K562 (cell line): ENCODE data around the gene EHMT2. TPM values are rescaled to one million over a fixed set of nuclear protein-coding genes. Genes with fewer than 3 reads are reported as not detected.

Experiments used
- ATAC-seq: fragments of 200-7000 bp; cut with Tn5 transposase; 3 replicates; pipeline ENCODE4 v1.9.1; 2020; ENCODE audit warnings: moderate library complexity
- BruUV-seq: library from RNA; stranded (reverse); fragments of 400-500 nt; replicated peaks from 2 replicates; lab custom pipeline; 2021; lab: Mats Ljungman, UMichigan
- CTCF ChIA-PET: fragments of 300-600 bp; formaldehyde crosslinking; extraction: SDS; loops from one replicate; lab custom pipeline; 2021; ENCODE audit warnings: low intra/inter-chr PET ratio; lab: Yijun Ruan, JAX
- POLR2A ChIA-PET: fragments of 300-600, 350-650 bp; sonication (Branson Sonifier 250); formaldehyde crosslinking; extraction: SDS; loops from one replicate; lab custom pipeline; 2021; ENCODE audit warnings: antibody characterized with exemption, inconsistent platforms; lab: Yijun Ruan, JAX
- DNase-seq, 4 experiments: peaks; one replicate each; pipeline versions ENCODE4 v3.0.0 to v3.0.0-alpha.2; 2011 to 2018; ENCODE audit warnings: low spot score in 3 of 4, mixed read lengths in 3 of 4; ENCODE audit errors: extremely low read depth in 1 of 4
- FAIRE-seq: peaks from 2 replicates; lab custom pipeline; 2011; peaks lifted over from hg19 to GRCh38; lab: Jason Lieb, UNC
- H2AFZ ChIP-seq: 2 replicates; pipeline ENCODE4 v1.6.0; 2011; ENCODE audit warnings: low read depth, low read length, control low read depth, inconsistent platforms
- H3K27ac ChIP-seq: fragments of 200-600 bp; 3 replicates; pipeline ENCODE4 v1.8.0; 2011; ENCODE audit warnings: low read depth, mild to moderate bottlenecking, control low read depth, inconsistent platforms, low read length, moderate library complexity, mixed read lengths; ENCODE audit errors: extremely low read depth
- H3K27me3 ChIP-seq, 2 experiments: fragments of 300-600 bp in 1 of 2; 2 replicates in 1 of 2; 3 replicates in 1 of 2; pipeline versions ENCODE4 v1.6.0 to v1.8.0; 2011; ENCODE audit warnings: inconsistent platforms in 2 of 2, low read length in 2 of 2, mild to moderate bottlenecking in 1 of 2, mixed read lengths in 1 of 2, moderate library complexity in 1 of 2; ENCODE audit not compliant: control insufficient read depth in 2 of 2, insufficient read depth in 2 of 2
- H3K36me3 ChIP-seq: fragments of 300-600 bp; 3 replicates; pipeline ENCODE4 v1.8.0; 2011; ENCODE audit warnings: mild to moderate bottlenecking, low read length, inconsistent platforms; ENCODE audit not compliant: control insufficient read depth, insufficient read depth
- H3K4me1 ChIP-seq, 2 experiments: fragments of 200-600 bp in 1 of 2; replicated peaks in 1 of 2; 2 replicates in 1 of 2; 3 replicates in 1 of 2; pipeline versions ENCODE4 v1.5.1 to v1.8.0; 2011; ENCODE audit warnings: inconsistent platforms in 2 of 2, low read length in 2 of 2, mild to moderate bottlenecking in 1 of 2, mixed read lengths in 1 of 2, moderate library complexity in 1 of 2; ENCODE audit not compliant: control insufficient read depth in 2 of 2, insufficient read depth in 2 of 2
- H3K4me2 ChIP-seq: 2 replicates; pipeline ENCODE4 v1.6.1; 2011; ENCODE audit warnings: low read length, control low read depth, inconsistent platforms, mixed read lengths; ENCODE audit not compliant: insufficient read depth
- H3K4me3 ChIP-seq: fragments of 200-600 bp; sonication (generic), shearing (Covaris generic); 2 replicates; pipeline ENCODE4 v1.5.1; 2016; ENCODE audit warnings: control low read depth, inconsistent platforms
- H3K79me2 ChIP-seq: fragments of 200-600 bp; 3 replicates; pipeline ENCODE4 v1.8.0; 2011; ENCODE audit warnings: low read length, inconsistent platforms; ENCODE audit not compliant: control insufficient read depth, insufficient read depth
- H3K9ac ChIP-seq, 2 experiments: 2 replicates each; pipeline versions ENCODE4 v1.6.0 to v1.6.1; 2011; ENCODE audit warnings: low read depth in 2 of 2, low read length in 2 of 2, control low read depth in 1 of 2, inconsistent platforms in 1 of 2, mild to moderate bottlenecking in 1 of 2, mixed read lengths in 1 of 2; ENCODE audit not compliant: insufficient read depth in 1 of 2
- H3K9me1 ChIP-seq: one replicate; pipeline ENCODE4 v1.6.0; 2011; ENCODE audit warnings: inconsistent platforms, mild to moderate bottlenecking, low read length, moderate library complexity; ENCODE audit not compliant: control insufficient read depth, insufficient read depth
- H3K9me3 ChIP-seq: replicated peaks from 2 replicates; pipeline ENCODE4 v1.5.1; 2011; ENCODE audit warnings: low read depth, low read length, inconsistent platforms; ENCODE audit not compliant: control insufficient read depth, insufficient read depth
- H4K20me1 ChIP-seq: replicated peaks from 2 replicates; pipeline ENCODE4 v1.6.1; 2011; ENCODE audit warnings: low read length, inconsistent platforms, mixed read lengths; ENCODE audit not compliant: control insufficient read depth, insufficient read depth
- NEUROD1 ChIP-seq: fragments of 150-350 bp; IDR thresholded peaks from 2 replicates; pipeline ENCODE4 v1.6.1; 2014; ENCODE audit warnings: borderline replicate concordance, low read length, low read depth; ENCODE audit not compliant: partially characterized antibody
- POLR3G ChIP-seq: IDR thresholded peaks from 2 replicates; pipeline ENCODE4 v1.6.1; 2011; ENCODE audit not compliant: insufficient read length, insufficient replicate concordance; ENCODE audit errors: extremely low read depth
- WGBS: fragments of 100-300 bp; shearing (Covaris generic); methylation state at CpG from one replicate; pipeline ENCODE4 v1.1.6; 2016; ENCODE audit warnings: low coverage, mixed read lengths; ENCODE audit not compliant: insufficient coverage; ENCODE audit errors: missing lambda C conversion rate; 5-methylcytosine and 5-hydroxymethylcytosine counted together
- in situ Hi-C: fragments of 300-500 bp; cut with MboI; formaldehyde crosslinking; loops from 4 replicates; pipeline ENCODE4 v1.15.0; 2018; ENCODE audit warnings: inconsistent platforms, mixed read lengths
- intact Hi-C: fragments of 100-400 bp; cut with micrococcal nuclease; formaldehyde crosslinking; loops from 2 replicates; pipeline ENCODE4 v1.14.2; 2022
- polyA plus RNA-seq, 8 experiments: library from polyadenylated mRNA; depleted of rRNA in 4 of 8; stranded (reverse) in 5 of 8; unstranded in 3 of 8; fragments of >200 nt; fragmentation: Nextera tagmentation in 2 of 8; fragmentation: Illumina TruSeq in 1 of 8; extraction: Ambion mirVana in 2 of 8; extraction: Trizol in 1 of 8; gene quantifications; 2 replicates each; pipeline versions ENCODE4 v1.2.1 to v1.2.3, GENCODE V29; 2011 to 2014; ENCODE audit warnings: inconsistent platforms in 1 of 8, missing spikeins in 1 of 8
- total RNA-seq, 7 experiments: library from RNA; depleted of rRNA in 6 of 7; stranded (reverse); fragments of >200 nt in 6 of 7; fragmentation: Illumina TruSeq in 2 of 7; extraction: Trizol in 2 of 7; gene quantifications; 2 replicates each; pipeline versions ENCODE4 v1.2.1 to v1.2.3, GENCODE V29; 2011 to 2021; ENCODE audit warnings: low replicate concordance in 1 of 7
- TF ChIP-seq, protein P1 (sequence below): fragments of 200-600 bp; sonication (generic); IDR thresholded peaks from one replicate; pipeline ENCODE4 v1.6.1; 2012; ENCODE audit warnings: mild to moderate bottlenecking, low read depth, low read length, inconsistent platforms

Gene EHMT2
- total and polyA plus RNA-seq, 9 of the 15 experiments (the other 6 are each of a cell fraction or from before 2014, with no cell fraction given) = 2.1 to 63.8 (median 38.5) TPM

DNA sequence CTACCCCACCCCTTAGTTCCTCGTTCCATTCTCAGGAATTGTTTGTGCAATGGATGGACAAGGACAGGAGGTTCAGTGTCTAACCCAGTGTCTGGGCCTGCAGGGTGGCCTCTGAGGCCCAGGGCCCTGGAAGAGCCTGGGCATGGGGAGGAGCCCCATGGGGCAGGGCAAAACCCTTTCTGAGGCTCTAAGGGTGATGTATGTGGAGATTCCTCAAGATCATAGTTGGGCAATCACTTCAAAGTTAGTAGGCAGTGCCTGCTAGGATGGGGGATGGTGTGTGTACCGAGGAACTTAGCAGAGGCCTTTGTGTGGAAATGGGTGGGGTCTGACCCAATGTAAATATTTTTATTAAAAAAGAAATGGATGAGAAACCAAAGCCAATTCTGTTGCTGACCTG lies 23.3 kb upstream of the EHMT2 start:
- intact Hi-C loops (no loop called here), in situ Hi-C loops (no loop called here)
- no peak for ATAC-seq
- H3K27me3 ChIP-seq = no peaks in the 10 kb centered on the region
- ChIA-PET CTCF (no interaction called here), POLR2A (interaction anchor here (0.5 to 2.2 kb wide), 3 partner anchors 17 to 181 kb away, joined by 3 to 6 read pairs (median 3); partner anchors contain the start of gene MSH5)
- peaks cover 0 to 3% of the 10 kb centered on the region in 2 experiments; a peak in 1 of 5 replicates for H3K4me1 ChIP-seq
- H3K27ac ChIP-seq = no peak overlapping the region
- WGBS = 15% methylated on average over 2 of the region's 2 CpGs
- peaks cover 4% of the 10 kb centered on the region for H3K9me3 ChIP-seq
- H3K36me3 ChIP-seq = no peaks in the 10 kb centered on the region
- no peak overlapping the region for H3K4me2 ChIP-seq
- no peaks in the 10 kb centered on the region for H4K20me1 ChIP-seq
- TF ChIP-seq NEUROD1 (no peak), POLR3G (no peak)
- TF ChIP-seq, protein P1, sequence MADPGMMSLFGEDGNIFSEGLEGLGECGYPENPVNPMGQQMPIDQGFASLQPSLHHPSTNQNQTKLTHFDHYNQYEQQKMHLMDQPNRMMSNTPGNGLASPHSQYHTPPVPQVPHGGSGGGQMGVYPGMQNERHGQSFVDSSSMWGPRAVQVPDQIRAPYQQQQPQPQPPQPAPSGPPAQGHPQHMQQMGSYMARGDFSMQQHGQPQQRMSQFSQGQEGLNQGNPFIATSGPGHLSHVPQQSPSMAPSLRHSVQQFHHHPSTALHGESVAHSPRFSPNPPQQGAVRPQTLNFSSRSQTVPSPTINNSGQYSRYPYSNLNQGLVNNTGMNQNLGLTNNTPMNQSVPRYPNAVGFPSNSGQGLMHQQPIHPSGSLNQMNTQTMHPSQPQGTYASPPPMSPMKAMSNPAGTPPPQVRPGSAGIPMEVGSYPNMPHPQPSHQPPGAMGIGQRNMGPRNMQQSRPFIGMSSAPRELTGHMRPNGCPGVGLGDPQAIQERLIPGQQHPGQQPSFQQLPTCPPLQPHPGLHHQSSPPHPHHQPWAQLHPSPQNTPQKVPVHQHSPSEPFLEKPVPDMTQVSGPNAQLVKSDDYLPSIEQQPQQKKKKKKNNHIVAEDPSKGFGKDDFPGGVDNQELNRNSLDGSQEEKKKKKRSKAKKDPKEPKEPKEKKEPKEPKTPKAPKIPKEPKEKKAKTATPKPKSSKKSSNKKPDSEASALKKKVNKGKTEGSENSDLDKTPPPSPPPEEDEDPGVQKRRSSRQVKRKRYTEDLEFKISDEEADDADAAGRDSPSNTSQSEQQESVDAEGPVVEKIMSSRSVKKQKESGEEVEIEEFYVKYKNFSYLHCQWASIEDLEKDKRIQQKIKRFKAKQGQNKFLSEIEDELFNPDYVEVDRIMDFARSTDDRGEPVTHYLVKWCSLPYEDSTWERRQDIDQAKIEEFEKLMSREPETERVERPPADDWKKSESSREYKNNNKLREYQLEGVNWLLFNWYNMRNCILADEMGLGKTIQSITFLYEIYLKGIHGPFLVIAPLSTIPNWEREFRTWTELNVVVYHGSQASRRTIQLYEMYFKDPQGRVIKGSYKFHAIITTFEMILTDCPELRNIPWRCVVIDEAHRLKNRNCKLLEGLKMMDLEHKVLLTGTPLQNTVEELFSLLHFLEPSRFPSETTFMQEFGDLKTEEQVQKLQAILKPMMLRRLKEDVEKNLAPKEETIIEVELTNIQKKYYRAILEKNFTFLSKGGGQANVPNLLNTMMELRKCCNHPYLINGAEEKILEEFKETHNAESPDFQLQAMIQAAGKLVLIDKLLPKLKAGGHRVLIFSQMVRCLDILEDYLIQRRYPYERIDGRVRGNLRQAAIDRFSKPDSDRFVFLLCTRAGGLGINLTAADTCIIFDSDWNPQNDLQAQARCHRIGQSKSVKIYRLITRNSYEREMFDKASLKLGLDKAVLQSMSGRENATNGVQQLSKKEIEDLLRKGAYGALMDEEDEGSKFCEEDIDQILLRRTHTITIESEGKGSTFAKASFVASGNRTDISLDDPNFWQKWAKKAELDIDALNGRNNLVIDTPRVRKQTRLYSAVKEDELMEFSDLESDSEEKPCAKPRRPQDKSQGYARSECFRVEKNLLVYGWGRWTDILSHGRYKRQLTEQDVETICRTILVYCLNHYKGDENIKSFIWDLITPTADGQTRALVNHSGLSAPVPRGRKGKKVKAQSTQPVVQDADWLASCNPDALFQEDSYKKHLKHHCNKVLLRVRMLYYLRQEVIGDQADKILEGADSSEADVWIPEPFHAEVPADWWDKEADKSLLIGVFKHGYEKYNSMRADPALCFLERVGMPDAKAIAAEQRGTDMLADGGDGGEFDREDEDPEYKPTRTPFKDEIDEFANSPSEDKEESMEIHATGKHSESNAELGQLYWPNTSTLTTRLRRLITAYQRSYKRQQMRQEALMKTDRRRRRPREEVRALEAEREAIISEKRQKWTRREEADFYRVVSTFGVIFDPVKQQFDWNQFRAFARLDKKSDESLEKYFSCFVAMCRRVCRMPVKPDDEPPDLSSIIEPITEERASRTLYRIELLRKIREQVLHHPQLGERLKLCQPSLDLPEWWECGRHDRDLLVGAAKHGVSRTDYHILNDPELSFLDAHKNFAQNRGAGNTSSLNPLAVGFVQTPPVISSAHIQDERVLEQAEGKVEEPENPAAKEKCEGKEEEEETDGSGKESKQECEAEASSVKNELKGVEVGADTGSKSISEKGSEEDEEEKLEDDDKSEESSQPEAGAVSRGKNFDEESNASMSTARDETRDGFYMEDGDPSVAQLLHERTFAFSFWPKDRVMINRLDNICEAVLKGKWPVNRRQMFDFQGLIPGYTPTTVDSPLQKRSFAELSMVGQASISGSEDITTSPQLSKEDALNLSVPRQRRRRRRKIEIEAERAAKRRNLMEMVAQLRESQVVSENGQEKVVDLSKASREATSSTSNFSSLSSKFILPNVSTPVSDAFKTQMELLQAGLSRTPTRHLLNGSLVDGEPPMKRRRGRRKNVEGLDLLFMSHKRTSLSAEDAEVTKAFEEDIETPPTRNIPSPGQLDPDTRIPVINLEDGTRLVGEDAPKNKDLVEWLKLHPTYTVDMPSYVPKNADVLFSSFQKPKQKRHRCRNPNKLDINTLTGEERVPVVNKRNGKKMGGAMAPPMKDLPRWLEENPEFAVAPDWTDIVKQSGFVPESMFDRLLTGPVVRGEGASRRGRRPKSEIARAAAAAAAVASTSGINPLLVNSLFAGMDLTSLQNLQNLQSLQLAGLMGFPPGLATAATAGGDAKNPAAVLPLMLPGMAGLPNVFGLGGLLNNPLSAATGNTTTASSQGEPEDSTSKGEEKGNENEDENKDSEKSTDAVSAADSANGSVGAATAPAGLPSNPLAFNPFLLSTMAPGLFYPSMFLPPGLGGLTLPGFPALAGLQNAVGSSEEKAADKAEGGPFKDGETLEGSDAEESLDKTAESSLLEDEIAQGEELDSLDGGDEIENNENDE = no peak
- no peak for DNase-seq
- FAIRE-seq = no peak
- no peak overlapping the region for H3K4me3 ChIP-seq
- H3K9me1 ChIP-seq = no peaks in the 10 kb centered on the region
- no peak overlapping the region for H2AFZ ChIP-seq
- H3K9ac ChIP-seq = peak overlapping the region in 1 of 2 experiments; percentile 50; a peak in 1 of 4 replicates
- H3K79me2 ChIP-seq = no peaks in the 10 kb centered on the region
- BruUV-seq = no TSS peak
